Astrocyte (in vitro differentiated cells and primary cell): ENCODE data around the gene VAMP8.

ENCODE experiments used
- EZH2 ChIP-seq: IDR thresholded peaks from 2 replicates; pipeline ENCODE4 v1.6.1; 2012; ENCODE audit warnings: mild to moderate bottlenecking, low read length, inconsistent platforms; ENCODE audit not compliant: insufficient read depth
- TF ChIP-seq, protein P1 (sequence below): IDR thresholded peaks from 2 replicates; pipeline ENCODE4 v1.5.1; 2011; ENCODE audit warnings: low read depth, mild to moderate bottlenecking, inconsistent platforms, low read length, moderate library complexity; ENCODE audit not compliant: insufficient read depth

GRCh38 chr2:85600951-85601770 is 23.8 kb downstream of the VAMP8 start:
- TF ChIP-seq EZH2 = no peak
- TF ChIP-seq, protein P1, sequence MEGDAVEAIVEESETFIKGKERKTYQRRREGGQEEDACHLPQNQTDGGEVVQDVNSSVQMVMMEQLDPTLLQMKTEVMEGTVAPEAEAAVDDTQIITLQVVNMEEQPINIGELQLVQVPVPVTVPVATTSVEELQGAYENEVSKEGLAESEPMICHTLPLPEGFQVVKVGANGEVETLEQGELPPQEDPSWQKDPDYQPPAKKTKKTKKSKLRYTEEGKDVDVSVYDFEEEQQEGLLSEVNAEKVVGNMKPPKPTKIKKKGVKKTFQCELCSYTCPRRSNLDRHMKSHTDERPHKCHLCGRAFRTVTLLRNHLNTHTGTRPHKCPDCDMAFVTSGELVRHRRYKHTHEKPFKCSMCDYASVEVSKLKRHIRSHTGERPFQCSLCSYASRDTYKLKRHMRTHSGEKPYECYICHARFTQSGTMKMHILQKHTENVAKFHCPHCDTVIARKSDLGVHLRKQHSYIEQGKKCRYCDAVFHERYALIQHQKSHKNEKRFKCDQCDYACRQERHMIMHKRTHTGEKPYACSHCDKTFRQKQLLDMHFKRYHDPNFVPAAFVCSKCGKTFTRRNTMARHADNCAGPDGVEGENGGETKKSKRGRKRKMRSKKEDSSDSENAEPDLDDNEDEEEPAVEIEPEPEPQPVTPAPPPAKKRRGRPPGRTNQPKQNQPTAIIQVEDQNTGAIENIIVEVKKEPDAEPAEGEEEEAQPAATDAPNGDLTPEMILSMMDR = no peak
